Body of pancreas (tissue), 4 donors: ENCODE data around the gene KANTR. TPM values are rescaled to one million over a fixed set of nuclear protein-coding genes. Genes with fewer than 3 reads are reported as not detected.

Experiments used
- ATAC-seq: fragments of 150-250 bp; one replicate; pipeline ENCODE4 v1.9.1; 2016
- DNase-seq, 4 donors: peaks; one replicate each; pipeline ENCODE4 v3.0.0-alpha.2; 2019
- H3K27ac ChIP-seq, 4 donors: fragments of 200-600 bp; sonication (generic); 1 replicate in 3 of 4; 2 replicates in 1 of 4; pipeline versions ENCODE4 v1.5.1 to v1.6.1; 2016 to 2019; ENCODE audit warnings: mild to moderate bottlenecking in 1 of 4, mixed read lengths in 1 of 4, moderate library complexity in 1 of 4
- H3K27me3 ChIP-seq, 2 donors: fragments of 200-600 bp; sonication (generic); one replicate each; pipeline ENCODE4 v1.6.0; 2016; ENCODE audit warnings: mild to moderate bottlenecking in 1 of 2
- H3K36me3 ChIP-seq, 2 donors: fragments of 200-600 bp; sonication (generic); replicated peaks in 1 of 2; 2 replicates each; pipeline ENCODE4 v1.5.1; 2016; ENCODE audit warnings: low read depth in 2 of 2; ENCODE audit not compliant: insufficient read depth in 1 of 2
- H3K4me1 ChIP-seq: fragments of 200-600 bp; sonication (generic); one replicate; pipeline ENCODE4 v1.6.0; 2016
- H3K4me3 ChIP-seq, 2 donors: fragments of 200-600 bp; sonication (generic); 1 replicate in 1 of 2; 2 replicates in 1 of 2; pipeline ENCODE4 v1.5.1; 2016 to 2019
- H3K9me3 ChIP-seq, 3 donors: fragments of 200-600 bp; sonication (generic); 1 replicate in 2 of 3; 2 replicates in 1 of 3; pipeline ENCODE4 v1.5.1; 2016
- CTCF ChIP-seq, 7 experiments: fragments of 450-650 bp in 4 of 7; fragments of 200-600 bp in 3 of 7; sonication (generic) in 3 of 7; IDR thresholded peaks; one replicate each; pipeline ENCODE4 v1.5.1; 2016 to 2019; ENCODE audit warnings: antibody characterized with exemption in 7 of 7
- POLR2A ChIP-seq, 3 donors: fragments of 450-650 bp; IDR thresholded peaks; one replicate each; pipeline ENCODE4 v1.6.1; 2016; ENCODE audit warnings: antibody characterized with exemption in 3 of 3, mild to moderate bottlenecking in 2 of 3
- WGBS, 2 donors: methylation state at CpG; one replicate each; pipeline ENCODE4 v1.1.5; 2017; 5-methylcytosine and 5-hydroxymethylcytosine counted together
- intact Hi-C: fragments of 100-400 bp; cut with DNase I; formaldehyde crosslinking; loops from one replicate; pipeline ENCODE4 v1.15.1; 2023
- total RNA-seq, 2 donors: library from RNA; depleted of rRNA; stranded (reverse); fragments of >200 nt; gene quantifications; one replicate each; pipeline ENCODE4 v1.1.0, GENCODE V29; 2016

Gene KANTR
- total RNA-seq, 2 donors from 2014 or later, result 12.2 to 13.0 TPM

GRCh38 chrX:53084863-53085262, 9.1 kb upstream of the KANTR start:
- Histone ChIP-seq H3K9me3 (no peaks in the 10 kb centered on the region), H3K4me1 (peaks cover 44% of the 10 kb centered on the region), H3K4me3 (no peak overlapping the region), H3K27me3 (no peaks in the 10 kb centered on the region), H3K36me3 (no peaks in the 10 kb centered on the region), H3K27ac (peak overlapping the region in 1 of 4 donors; percentile 90)
- 73 to 74% methylated on average over 7 to 8 of the region's 9 CpGs for WGBS, 2 donors
- intact Hi-C loops, result no loop called here
- TF ChIP-seq POLR2A (IDR thresholded peaks at IDR 0.05) (no peak), CTCF (IDR thresholded peaks at IDR 0.05) (no peak)
- DNase-seq (no peak), ATAC-seq (no peak)

GRCh38 chrX:53085661-53086229, 8.2 kb upstream of the KANTR start:
- ATAC-seq (no peak), DNase-seq (no peak)
- 72 to 75% methylated on average over 15 to 17 of the region's 17 CpGs for WGBS, 2 donors
- H3K36me3 ChIP-seq, result no peaks in the 10 kb centered on the region
- intact Hi-C loops, result no loop called here
- no peak overlapping the region for H3K4me3 ChIP-seq
- peaks cover 44% of the 10 kb centered on the region for H3K4me1 ChIP-seq
- H3K27ac ChIP-seq, result peak overlapping the region in 2 of 4 donors; percentile 87 to 90
- H3K9me3 ChIP-seq, result no peaks in the 10 kb centered on the region
- TF ChIP-seq CTCF (IDR thresholded peaks at IDR 0.05), result no peak
- TF ChIP-seq POLR2A (IDR thresholded peaks at IDR 0.05), result no peak
- H3K27me3 ChIP-seq, result no peaks in the 10 kb centered on the region

GRCh38 chrX:53086464-53086863, 7.5 kb upstream of the KANTR start:
- H3K36me3 ChIP-seq, result no peaks in the 10 kb centered on the region
- ATAC-seq (no peak), DNase-seq (peak; percentile 77 to 82 (median 80))
- 18 to 25% methylated on average over 5 of the region's 6 CpGs for WGBS, 2 donors
- intact Hi-C loops, result no loop called here
- no peaks in the 10 kb centered on the region for H3K9me3 ChIP-seq
- peaks cover 44% of the 10 kb centered on the region for H3K4me1 ChIP-seq
- H3K27me3 ChIP-seq, result no peaks in the 10 kb centered on the region
- TF ChIP-seq CTCF (IDR thresholded peaks at IDR 0.05), result no peak
- no peak for TF ChIP-seq POLR2A (IDR thresholded peaks at IDR 0.05)
- peak overlapping the region; percentile 32 to 90 (median 70) for H3K27ac ChIP-seq
- H3K4me3 ChIP-seq, result no peak overlapping the region

GRCh38 chrX:53087388-53087831, 6.5 kb upstream of the KANTR start:
- intact Hi-C loops, result no loop called here
- WGBS, 2 donors, result 82 to 86% methylated on average over 2 to 3 of the region's 3 CpGs
- Histone ChIP-seq H3K4me3 (no peak overlapping the region), H3K27ac (peak overlapping the region; percentile 32 to 87 (median 70)), H3K4me1 (peaks cover 44% of the 10 kb centered on the region), H3K9me3 (no peaks in the 10 kb centered on the region), H3K36me3 (no peaks in the 10 kb centered on the region), H3K27me3 (no peaks in the 10 kb centered on the region)
- DNase-seq, result no peak
- TF ChIP-seq CTCF (IDR thresholded peaks at IDR 0.05), result no peak
- no peak for TF ChIP-seq POLR2A (IDR thresholded peaks at IDR 0.05)
- ATAC-seq, result no peak
